Liver (tissue), 3 donors: Measurements from ENCODE around the gene RHOV.

ENCODE experiments used
- EGR1 ChIP-seq, 2 donors: IDR thresholded peaks; 2 replicates each; pipeline ENCODE4 v1.6.1; 2016 to 2018; ENCODE audit warnings: antibody characterized with exemption in 2 of 2, low read depth in 2 of 2
- FOXA2 ChIP-seq: IDR thresholded peaks from 2 replicates; pipeline ENCODE4 v1.6.1; 2016; ENCODE audit warnings: antibody characterized with exemption
- GABPA ChIP-seq, 2 donors: IDR thresholded peaks in 1 of 2; conservative IDR thresholded peaks in 1 of 2; 2 replicates each; pipeline ENCODE4 v1.6.1; 2016; ENCODE audit warnings: antibody characterized with exemption in 2 of 2, mild to moderate bottlenecking in 1 of 2, moderate library complexity in 1 of 2
- HNF4A ChIP-seq, 2 donors: conservative IDR thresholded peaks; 2 replicates each; pipeline ENCODE4 v1.6.1; 2016; ENCODE audit warnings: antibody characterized with exemption in 2 of 2, mild to moderate bottlenecking in 2 of 2
- HNF4G ChIP-seq: IDR thresholded peaks from 2 replicates; pipeline ENCODE4 v1.6.1; 2016; ENCODE audit warnings: antibody characterized with exemption
- RAD21 ChIP-seq, 2 donors: IDR thresholded peaks; 2 replicates each; pipeline ENCODE4 v1.6.1; 2016; ENCODE audit warnings: antibody characterized with exemption in 2 of 2, mild to moderate bottlenecking in 2 of 2
- RXRA ChIP-seq, 2 donors: IDR thresholded peaks; 2 replicates each; pipeline ENCODE4 v1.6.1; 2017 to 2018; ENCODE audit warnings: antibody characterized with exemption in 2 of 2, mild to moderate bottlenecking in 1 of 2
- SP1 ChIP-seq: IDR thresholded peaks from 2 replicates; pipeline ENCODE4 v1.6.1; 2018; ENCODE audit warnings: antibody characterized with exemption, mild to moderate bottlenecking
- TAF1 ChIP-seq: conservative IDR thresholded peaks from 2 replicates; pipeline ENCODE4 v1.6.1; 2016; ENCODE audit warnings: antibody characterized with exemption, mild to moderate bottlenecking
- YY1 ChIP-seq: IDR thresholded peaks from 2 replicates; pipeline ENCODE4 v1.6.1; 2016; ENCODE audit warnings: antibody characterized with exemption, mild to moderate bottlenecking
- TF ChIP-seq, protein P1 (sequence below): IDR thresholded peaks from 2 replicates; pipeline ENCODE4 v1.6.1; 2016; ENCODE audit warnings: antibody characterized with exemption
- TF ChIP-seq, protein P2 (sequence below): IDR thresholded peaks from 2 replicates; pipeline ENCODE4 v1.6.1; 2016; ENCODE audit warnings: antibody characterized with exemption, mild to moderate bottlenecking
- TF ChIP-seq, protein P3 (sequence below): fragments of 150-350 bp; IDR thresholded peaks from 2 replicates; pipeline ENCODE4 v1.5.1; 2017; ENCODE audit warnings: improper control_type of control experiment, low read depth, low read length; ENCODE audit not compliant: missing input control
- TF ChIP-seq, protein P4 (sequence below): IDR thresholded peaks from 2 replicates; pipeline ENCODE4 v1.6.1; 2016; ENCODE audit warnings: antibody characterized with exemption
- donor health status: healthy.
- donor health status: healthy.

GRCh38 chr15:40838756-40839155 lies 35.3 kb downstream of the RHOV start:
- TF ChIP-seq, protein P1, sequence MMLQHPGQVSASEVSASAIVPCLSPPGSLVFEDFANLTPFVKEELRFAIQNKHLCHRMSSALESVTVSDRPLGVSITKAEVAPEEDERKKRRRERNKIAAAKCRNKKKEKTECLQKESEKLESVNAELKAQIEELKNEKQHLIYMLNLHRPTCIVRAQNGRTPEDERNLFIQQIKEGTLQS = no peak
- TF ChIP-seq SP1 = no peak
- TF ChIP-seq, protein P2, sequence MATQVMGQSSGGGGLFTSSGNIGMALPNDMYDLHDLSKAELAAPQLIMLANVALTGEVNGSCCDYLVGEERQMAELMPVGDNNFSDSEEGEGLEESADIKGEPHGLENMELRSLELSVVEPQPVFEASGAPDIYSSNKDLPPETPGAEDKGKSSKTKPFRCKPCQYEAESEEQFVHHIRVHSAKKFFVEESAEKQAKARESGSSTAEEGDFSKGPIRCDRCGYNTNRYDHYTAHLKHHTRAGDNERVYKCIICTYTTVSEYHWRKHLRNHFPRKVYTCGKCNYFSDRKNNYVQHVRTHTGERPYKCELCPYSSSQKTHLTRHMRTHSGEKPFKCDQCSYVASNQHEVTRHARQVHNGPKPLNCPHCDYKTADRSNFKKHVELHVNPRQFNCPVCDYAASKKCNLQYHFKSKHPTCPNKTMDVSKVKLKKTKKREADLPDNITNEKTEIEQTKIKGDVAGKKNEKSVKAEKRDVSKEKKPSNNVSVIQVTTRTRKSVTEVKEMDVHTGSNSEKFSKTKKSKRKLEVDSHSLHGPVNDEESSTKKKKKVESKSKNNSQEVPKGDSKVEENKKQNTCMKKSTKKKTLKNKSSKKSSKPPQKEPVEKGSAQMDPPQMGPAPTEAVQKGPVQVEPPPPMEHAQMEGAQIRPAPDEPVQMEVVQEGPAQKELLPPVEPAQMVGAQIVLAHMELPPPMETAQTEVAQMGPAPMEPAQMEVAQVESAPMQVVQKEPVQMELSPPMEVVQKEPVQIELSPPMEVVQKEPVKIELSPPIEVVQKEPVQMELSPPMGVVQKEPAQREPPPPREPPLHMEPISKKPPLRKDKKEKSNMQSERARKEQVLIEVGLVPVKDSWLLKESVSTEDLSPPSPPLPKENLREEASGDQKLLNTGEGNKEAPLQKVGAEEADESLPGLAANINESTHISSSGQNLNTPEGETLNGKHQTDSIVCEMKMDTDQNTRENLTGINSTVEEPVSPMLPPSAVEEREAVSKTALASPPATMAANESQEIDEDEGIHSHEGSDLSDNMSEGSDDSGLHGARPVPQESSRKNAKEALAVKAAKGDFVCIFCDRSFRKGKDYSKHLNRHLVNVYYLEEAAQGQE = no peak
- no peak for TF ChIP-seq RAD21 (IDR thresholded peaks at IDR 0.05)
- TF ChIP-seq, protein P3, sequence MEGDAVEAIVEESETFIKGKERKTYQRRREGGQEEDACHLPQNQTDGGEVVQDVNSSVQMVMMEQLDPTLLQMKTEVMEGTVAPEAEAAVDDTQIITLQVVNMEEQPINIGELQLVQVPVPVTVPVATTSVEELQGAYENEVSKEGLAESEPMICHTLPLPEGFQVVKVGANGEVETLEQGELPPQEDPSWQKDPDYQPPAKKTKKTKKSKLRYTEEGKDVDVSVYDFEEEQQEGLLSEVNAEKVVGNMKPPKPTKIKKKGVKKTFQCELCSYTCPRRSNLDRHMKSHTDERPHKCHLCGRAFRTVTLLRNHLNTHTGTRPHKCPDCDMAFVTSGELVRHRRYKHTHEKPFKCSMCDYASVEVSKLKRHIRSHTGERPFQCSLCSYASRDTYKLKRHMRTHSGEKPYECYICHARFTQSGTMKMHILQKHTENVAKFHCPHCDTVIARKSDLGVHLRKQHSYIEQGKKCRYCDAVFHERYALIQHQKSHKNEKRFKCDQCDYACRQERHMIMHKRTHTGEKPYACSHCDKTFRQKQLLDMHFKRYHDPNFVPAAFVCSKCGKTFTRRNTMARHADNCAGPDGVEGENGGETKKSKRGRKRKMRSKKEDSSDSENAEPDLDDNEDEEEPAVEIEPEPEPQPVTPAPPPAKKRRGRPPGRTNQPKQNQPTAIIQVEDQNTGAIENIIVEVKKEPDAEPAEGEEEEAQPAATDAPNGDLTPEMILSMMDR = no peak
- TF ChIP-seq RXRA (IDR thresholded peaks at IDR 0.05) = no peak
- TF ChIP-seq TAF1 = no peak
- TF ChIP-seq GABPA (IDR thresholded peaks at IDR 0.05 in 1 of 2, conservative IDR thresholded peaks at IDR 0.05 in 1 of 2) = no peak
- TF ChIP-seq HNF4A (conservative IDR thresholded peaks at IDR 0.05) = no peak
- no peak for TF ChIP-seq EGR1 (IDR thresholded peaks at IDR 0.05; ENCODE audit: low read depth in 2 of 2)
- TF ChIP-seq, protein P4, sequence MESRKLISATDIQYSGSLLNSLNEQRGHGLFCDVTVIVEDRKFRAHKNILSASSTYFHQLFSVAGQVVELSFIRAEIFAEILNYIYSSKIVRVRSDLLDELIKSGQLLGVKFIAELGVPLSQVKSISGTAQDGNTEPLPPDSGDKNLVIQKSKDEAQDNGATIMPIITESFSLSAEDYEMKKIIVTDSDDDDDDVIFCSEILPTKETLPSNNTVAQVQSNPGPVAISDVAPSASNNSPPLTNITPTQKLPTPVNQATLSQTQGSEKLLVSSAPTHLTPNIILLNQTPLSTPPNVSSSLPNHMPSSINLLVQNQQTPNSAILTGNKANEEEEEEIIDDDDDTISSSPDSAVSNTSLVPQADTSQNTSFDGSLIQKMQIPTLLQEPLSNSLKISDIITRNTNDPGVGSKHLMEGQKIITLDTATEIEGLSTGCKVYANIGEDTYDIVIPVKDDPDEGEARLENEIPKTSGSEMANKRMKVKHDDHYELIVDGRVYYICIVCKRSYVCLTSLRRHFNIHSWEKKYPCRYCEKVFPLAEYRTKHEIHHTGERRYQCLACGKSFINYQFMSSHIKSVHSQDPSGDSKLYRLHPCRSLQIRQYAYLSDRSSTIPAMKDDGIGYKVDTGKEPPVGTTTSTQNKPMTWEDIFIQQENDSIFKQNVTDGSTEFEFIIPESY = no peak
- TF ChIP-seq YY1 = no peak
- no peak for TF ChIP-seq HNF4G
- TF ChIP-seq FOXA2 = no peak
